KMS-11 (cell line): ENCODE data around the gene LARP1.

Source experiments
- H2AFZ ChIP-seq: fragments of 200-600 bp; sonication (generic); 2 replicates; pipeline ENCODE4 v1.6.1; 2016; ENCODE audit warnings: antibody characterized with exemption, mixed run types, low read depth
- H3K27ac ChIP-seq: fragments of 200-600 bp; sonication (generic); 2 replicates; pipeline ENCODE4 v1.6.1; 2016; ENCODE audit warnings: mild to moderate bottlenecking, mixed run types
- H3K27me3 ChIP-seq: fragments of 200-600 bp; sonication (generic); 2 replicates; pipeline ENCODE4 v1.6.1; 2017; ENCODE audit warnings: mild to moderate bottlenecking, low read depth, mixed run types, moderate library complexity; ENCODE audit not compliant: insufficient read depth
- H3K36me3 ChIP-seq: fragments of 200-600 bp; sonication (generic); 2 replicates; pipeline ENCODE4 v1.6.1; 2017; ENCODE audit warnings: mild to moderate bottlenecking, mixed run types; ENCODE audit not compliant: insufficient read depth
- H3K4me1 ChIP-seq: fragments of 200-600 bp; sonication (generic); 2 replicates; pipeline ENCODE4 v1.6.1; 2016; ENCODE audit warnings: mild to moderate bottlenecking, low read depth, mixed run types; ENCODE audit not compliant: poor library complexity, severe bottlenecking
- H3K4me2 ChIP-seq: fragments of 200-600 bp; sonication (generic); 2 replicates; pipeline ENCODE4 v1.7.0; 2016; ENCODE audit warnings: mild to moderate bottlenecking, mixed run types
- H3K4me3 ChIP-seq: fragments of 200-600 bp; sonication (generic); IDR thresholded peaks from 2 replicates; pipeline ENCODE4 v1.6.1; 2017; ENCODE audit warnings: low read depth, low read length, mixed read lengths; ENCODE audit not compliant: insufficient read depth
- H3K79me2 ChIP-seq: fragments of 200-600 bp; sonication (generic); 2 replicates; pipeline ENCODE4 v1.6.1; 2016; ENCODE audit warnings: low read depth, mixed run types; ENCODE audit not compliant: insufficient read depth
- H3K9ac ChIP-seq: fragments of 200-600 bp; sonication (generic); 2 replicates; pipeline ENCODE4 v1.6.1; 2016; ENCODE audit warnings: mild to moderate bottlenecking, mixed run types
- H4K20me1 ChIP-seq: fragments of 200-600 bp; sonication (generic); 2 replicates; pipeline ENCODE4 v1.6.1; 2016; ENCODE audit warnings: mild to moderate bottlenecking, mixed run types; ENCODE audit not compliant: insufficient read depth
- CTCF ChIP-seq: fragments of 200-600 bp; sonication (generic); conservative IDR thresholded peaks from 2 replicates; pipeline ENCODE4 v1.6.1; 2017; ENCODE audit warnings: low read depth, mild to moderate bottlenecking, antibody characterized with exemption, low read length, moderate library complexity, mixed read lengths

Gene LARP1

GRCh38 chr5:154737667-154738320 lies 17.4 kb upstream of the LARP1 start:
- Histone ChIP-seq H3K27ac (no peak overlapping the region), H3K9ac (no peak overlapping the region), H3K4me1 (peaks cover 3% of the 10 kb centered on the region), H3K36me3 (no peaks in the 10 kb centered on the region), H3K79me2 (no peaks in the 10 kb centered on the region), H4K20me1 (no peaks in the 10 kb centered on the region), H3K4me3 (no peak overlapping the region), H3K27me3 (no peaks in the 10 kb centered on the region), H3K4me2 (no peak overlapping the region), H2AFZ (no peak overlapping the region)
- no peak for TF ChIP-seq CTCF

GRCh38 chr5:154740483-154740882 lies 14.7 kb upstream of the LARP1 start:
- Histone ChIP-seq H4K20me1 (no peaks in the 10 kb centered on the region), H3K4me3 (no peak overlapping the region), H3K27ac (no peak overlapping the region), H3K4me2 (no peak overlapping the region), H2AFZ (no peak overlapping the region), H3K79me2 (no peaks in the 10 kb centered on the region), H3K27me3 (no peaks in the 10 kb centered on the region), H3K36me3 (no peaks in the 10 kb centered on the region), H3K9ac (no peak overlapping the region), H3K4me1 (no peaks in the 10 kb centered on the region)
- TF ChIP-seq CTCF, result no peak

- H3K4me3 ChIP-seq, result no peak overlapping the region
These were observed 14.2 kb upstream of the LARP1 start for GRCh38 chr5:154740957-154741356.

GRCh38 chr5:154741415-154741814 lies 13.8 kb upstream of the LARP1 start:
- H3K27me3 ChIP-seq, result no peaks in the 10 kb centered on the region
- H3K4me1 ChIP-seq, result no peaks in the 10 kb centered on the region
- no peaks in the 10 kb centered on the region for H3K36me3 ChIP-seq
- no peak overlapping the region for H2AFZ ChIP-seq
- no peaks in the 10 kb centered on the region for H3K79me2 ChIP-seq
- no peak overlapping the region for H3K9ac ChIP-seq
- TF ChIP-seq CTCF, result no peak
- no peaks in the 10 kb centered on the region for H4K20me1 ChIP-seq
- H3K4me2 ChIP-seq, result no peak overlapping the region
- H3K4me3 ChIP-seq, result no peak overlapping the region
- no peak overlapping the region for H3K27ac ChIP-seq

More at GRCh38 chr5:154740957-154741356, 14.2 kb upstream of the LARP1 start:
- H3K27me3 ChIP-seq, result no peaks in the 10 kb centered on the region
- no peak overlapping the region for H2AFZ ChIP-seq
- H3K79me2 ChIP-seq, result no peaks in the 10 kb centered on the region
- H3K9ac ChIP-seq, result no peak overlapping the region
- no peaks in the 10 kb centered on the region for H3K36me3 ChIP-seq
- H3K27ac ChIP-seq, result no peak overlapping the region
- TF ChIP-seq CTCF, result no peak
- H3K4me1 ChIP-seq, result no peaks in the 10 kb centered on the region
- no peaks in the 10 kb centered on the region for H4K20me1 ChIP-seq
- H3K4me2 ChIP-seq, result no peak overlapping the region
